Measurements from ENCODE around the gene SCUBE2.
A peak's percentile ranks its signal among the peaks of the same experiment; 100 is the strongest.
"Not testable (repeated sequence)": the region's sequence is repeated elsewhere in the genome, so short reads cannot be mapped to it uniquely, and the experiment has no call there.

The SCUBE2 gene

GRCh38 chr11:9008661-9009060 lies 82.7 kb downstream of the SCUBE2 start:
- no peak for DNase-seq (ENCODE audit: low read depth, low spot score)

GRCh38 chr11:9008011-9008550 lies 83.3 kb downstream of the SCUBE2 start:
- no peak for DNase-seq (ENCODE audit: low read depth, low spot score)

GRCh38 chr11:9005087-9005486 lies 86.3 kb downstream of the SCUBE2 start:
- DNase-seq (ENCODE audit: low read depth, low spot score), result no peak

DNA sequence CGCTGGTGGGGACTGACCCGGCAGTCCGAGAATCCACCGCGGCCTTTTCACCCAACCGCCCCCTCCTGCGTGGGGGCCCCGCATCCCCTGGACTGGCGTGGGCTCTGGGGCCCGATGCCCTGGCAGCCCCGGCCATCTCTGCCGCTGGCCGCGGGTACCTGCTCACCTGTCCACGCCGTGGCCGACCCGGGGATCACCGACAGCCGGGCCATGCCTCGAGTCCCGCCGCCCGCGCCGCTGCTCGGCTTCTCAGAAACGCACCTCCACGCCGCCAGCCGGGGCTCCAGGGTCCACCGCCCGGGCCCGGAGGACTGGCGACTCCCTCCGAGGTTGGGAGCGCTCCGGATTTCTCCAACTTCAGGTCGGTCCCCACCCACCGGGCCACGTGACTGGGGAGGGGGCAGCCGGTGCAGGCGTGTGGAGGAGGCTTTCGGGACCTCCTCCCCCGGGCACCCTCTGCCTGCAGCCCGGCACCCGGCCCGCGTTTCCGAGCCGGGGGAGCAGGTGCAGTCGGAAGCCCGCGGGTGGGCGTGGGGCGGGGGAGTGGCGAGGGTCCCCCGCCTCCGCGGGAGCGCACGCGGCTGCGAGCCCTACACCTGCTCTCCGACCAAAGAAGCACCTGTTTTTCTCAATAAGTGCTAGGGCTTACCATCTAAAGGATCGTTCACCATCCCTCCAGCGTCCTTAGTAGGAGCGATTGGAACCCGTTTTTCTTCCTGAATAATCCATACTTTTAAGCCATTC lies 87.0 kb downstream of the SCUBE2 start:
- no peak for DNase-seq (ENCODE audit: low read depth, low spot score)

DNA sequence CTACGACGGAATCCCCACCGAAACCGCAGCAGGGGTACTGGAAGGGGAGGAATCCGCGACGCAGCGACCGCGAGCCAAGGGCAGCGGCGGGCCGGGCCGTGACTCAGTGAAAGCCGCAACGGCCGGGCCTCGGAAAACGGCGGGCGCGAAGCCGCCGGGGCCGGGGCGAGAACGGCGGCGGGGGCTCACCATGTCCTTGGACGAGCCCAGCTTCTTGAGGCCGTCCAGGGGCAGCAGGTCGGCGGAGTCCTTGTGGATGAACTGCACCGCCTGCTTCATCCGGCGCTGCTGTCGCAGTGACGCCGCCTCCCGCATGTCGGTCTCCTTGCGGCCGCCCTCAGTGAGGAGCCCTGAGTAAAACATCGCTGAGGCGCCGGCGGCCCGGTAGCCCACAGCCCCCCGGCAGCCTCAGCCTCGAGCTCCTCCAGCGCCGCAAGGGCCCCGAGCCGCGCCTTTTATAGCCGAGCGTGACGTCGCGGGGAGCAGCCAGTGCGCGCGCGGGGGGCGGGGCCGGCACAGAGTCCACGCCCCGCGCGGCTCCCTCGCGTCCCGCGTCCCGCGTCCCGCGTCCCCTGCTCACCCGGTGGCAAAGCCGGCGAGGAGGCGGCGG lies 87.7 kb downstream of the SCUBE2 start, which contains the start of gene NRIP3:
TSS of gene NRIP3 (minus strand) at position 429 of the 610 bp plus-strand sequence. CDS start at position 363, 66 bp downstream.
- DNase-seq (ENCODE audit: low read depth, low spot score), result peak; percentile 46

DNA sequence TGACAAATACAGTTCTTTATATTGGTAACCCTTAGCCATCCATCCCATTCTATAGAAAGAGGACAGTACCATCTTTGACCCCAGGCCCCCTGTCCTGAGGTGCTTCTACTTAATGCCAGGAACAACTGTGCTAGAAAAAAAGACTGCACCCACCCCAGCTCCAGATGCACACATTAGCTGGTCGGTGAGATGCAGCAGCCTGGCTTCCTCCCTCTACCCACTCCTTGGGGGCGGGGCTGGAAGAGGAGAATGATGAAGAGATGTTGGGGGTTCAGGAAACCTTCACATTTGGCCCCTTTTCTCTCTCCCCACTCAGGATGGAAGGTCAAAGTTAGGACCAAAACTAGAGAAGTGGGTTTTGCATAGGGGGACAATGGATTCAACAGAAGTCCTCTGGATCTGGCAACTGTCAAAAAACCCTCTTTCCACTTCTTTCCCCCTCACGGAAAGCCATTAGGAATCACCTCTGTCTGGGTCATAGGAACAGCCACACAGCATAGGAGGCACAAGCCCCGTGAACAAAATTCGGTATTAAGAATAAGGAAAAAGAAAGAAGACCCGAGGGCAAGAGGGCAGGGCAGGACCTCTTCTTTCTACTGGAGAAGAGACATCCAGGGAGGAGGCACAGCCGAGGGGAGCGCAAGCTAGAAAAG lies 88.4 kb downstream of the SCUBE2 start:
- DNase-seq (ENCODE audit: low read depth, low spot score), result no peak

- DNase-seq (ENCODE audit: low read depth, low spot score), result no peak
These were observed 89.7 kb downstream of the SCUBE2 start for GRCh38 chr11:9001736-9002135.

DNA sequence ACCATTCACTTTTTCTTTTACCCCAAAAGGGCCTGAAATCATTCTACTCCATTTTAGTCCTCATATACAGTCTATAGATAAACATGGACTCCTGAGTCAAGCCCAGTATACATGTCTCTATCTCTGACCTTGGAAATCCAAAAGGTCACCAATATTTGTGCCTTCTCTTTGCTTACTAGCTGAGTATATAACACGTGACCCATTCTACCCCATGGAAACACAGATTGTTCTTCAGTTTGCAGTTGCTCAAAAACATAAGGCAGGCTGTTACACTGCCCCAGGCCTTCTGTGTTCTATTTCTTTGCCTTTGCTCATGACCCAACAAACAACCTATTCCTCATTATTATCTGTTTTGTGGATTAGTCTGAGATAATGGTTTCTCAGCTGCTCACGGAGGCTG lies 93.4 kb downstream of the SCUBE2 start:
- DNase-seq (ENCODE audit: low read depth, low spot score), result no peak

GRCh38 chr11:8997451-8997850 lies 93.9 kb downstream of the SCUBE2 start:
- DNase-seq (ENCODE audit: low read depth, low spot score), result no peak

- no peak for DNase-seq (ENCODE audit: low read depth, low spot score)
These were observed 101.9 kb downstream of the SCUBE2 start for GRCh38 chr11:8989453-8989852.

GRCh38 chr11:8988329-8989234 lies 102.8 kb downstream of the SCUBE2 start:
- DNase-seq (ENCODE audit: low read depth, low spot score), result no peak

DNA sequence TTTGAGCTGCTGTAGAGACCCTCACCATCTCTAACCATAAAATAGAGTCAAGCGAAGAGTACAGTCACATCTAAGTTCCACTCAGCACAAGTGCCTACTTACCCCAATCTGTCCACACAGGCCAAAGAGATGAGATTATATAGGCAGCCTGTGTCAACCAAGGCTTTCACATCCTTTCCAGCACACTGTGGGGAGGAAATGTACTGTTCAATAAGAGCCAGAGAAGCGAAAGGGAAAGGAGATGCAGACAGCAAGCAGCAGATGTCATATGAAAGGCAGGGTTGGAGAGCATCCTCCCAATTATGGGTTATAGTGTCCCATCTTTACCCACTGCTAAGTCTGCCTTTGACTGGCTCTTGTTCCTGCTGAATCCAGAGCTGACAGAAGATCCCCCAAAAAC lies 104.0 kb downstream of the SCUBE2 start:
- no peak for DNase-seq (ENCODE audit: low read depth, low spot score)

DNA sequence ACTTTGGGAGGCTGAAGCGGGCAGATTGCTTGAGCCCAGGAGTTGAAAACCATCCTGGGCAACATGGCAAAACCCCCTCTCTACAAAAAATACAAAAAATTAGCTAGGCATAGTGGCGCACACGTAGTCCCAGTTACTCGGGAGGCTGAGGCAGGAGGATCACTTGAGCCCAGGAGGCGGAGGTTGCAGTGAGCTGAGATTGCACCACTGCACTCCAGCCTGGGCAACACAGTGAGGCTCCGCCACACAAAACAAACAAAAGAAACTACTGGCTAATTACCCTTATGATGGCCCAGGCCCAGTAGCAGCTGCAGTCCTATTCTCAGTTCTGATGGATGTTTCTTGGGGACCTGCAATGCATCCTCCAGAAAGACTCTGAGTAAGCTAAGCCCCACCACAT lies 104.6 kb downstream of the SCUBE2 start:
- DNase-seq (ENCODE audit: low read depth, low spot score), result not testable (repeated sequence)

- DNase-seq (ENCODE audit: low read depth, low spot score), result no peak
These were observed 105.9 kb downstream of the SCUBE2 start for GRCh38 chr11:8985462-8985861.

DNA sequence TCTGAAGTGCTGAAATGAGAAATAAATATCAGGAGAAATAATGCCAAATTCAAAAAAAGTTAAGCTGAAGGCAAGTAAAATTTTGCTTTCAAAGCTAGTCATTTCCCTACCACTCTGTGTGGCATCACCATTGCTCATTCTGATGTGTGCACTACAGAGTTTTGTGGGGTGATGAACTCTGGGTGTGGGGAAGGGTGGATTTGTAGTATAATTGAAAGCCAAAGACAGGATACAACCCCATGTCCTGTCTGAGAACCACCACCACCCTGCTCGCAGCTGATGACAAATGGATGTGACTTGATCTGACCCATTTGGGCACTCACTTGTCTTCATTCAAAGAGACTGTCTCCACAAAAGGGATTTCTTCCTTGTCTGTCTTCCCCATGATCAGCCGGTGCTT lies 107.8 kb downstream of the SCUBE2 start:
- DNase-seq (ENCODE audit: low read depth, low spot score), result no peak

DNA sequence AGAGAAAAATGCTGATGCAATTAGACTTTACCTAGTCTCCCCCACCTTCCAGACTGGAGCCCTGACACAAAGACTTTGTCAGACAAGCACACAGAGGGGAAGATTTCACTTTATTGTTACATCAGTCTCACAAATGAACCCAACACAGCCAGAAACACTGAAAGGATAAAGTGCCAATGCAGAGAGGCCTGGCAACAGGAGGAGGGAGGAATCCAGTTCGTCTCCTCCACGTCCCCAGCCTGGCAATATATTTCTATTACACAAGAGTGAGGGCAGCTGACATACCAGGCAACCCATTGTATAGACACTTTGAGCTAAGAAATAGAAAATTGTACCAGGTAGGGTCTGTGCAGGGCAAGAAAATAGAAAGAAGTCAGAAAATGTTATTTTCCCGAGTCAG lies 110.9 kb downstream of the SCUBE2 start:
- DNase-seq (ENCODE audit: low read depth, low spot score), result no peak

DNA sequence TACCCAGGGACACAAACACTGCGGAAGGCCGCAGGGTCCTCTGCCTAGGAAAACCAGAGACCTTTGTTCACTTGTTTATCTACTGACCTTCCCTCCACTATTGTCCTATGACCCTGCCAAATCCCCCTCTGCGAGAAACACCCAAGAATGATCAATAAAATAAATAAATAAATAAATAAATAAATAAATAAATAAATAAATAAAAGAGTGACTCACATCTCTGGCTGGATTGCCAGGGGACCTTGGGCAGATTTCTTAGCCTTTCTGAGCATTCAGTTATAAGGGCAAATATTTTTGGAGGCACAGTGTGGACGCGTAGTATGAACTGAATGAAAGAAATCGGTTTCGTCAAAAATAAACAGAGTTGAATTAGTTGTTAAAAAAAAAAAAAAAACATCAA lies 112.0 kb downstream of the SCUBE2 start:
- DNase-seq (ENCODE audit: low read depth, low spot score), result not testable (repeated sequence)

DNA sequence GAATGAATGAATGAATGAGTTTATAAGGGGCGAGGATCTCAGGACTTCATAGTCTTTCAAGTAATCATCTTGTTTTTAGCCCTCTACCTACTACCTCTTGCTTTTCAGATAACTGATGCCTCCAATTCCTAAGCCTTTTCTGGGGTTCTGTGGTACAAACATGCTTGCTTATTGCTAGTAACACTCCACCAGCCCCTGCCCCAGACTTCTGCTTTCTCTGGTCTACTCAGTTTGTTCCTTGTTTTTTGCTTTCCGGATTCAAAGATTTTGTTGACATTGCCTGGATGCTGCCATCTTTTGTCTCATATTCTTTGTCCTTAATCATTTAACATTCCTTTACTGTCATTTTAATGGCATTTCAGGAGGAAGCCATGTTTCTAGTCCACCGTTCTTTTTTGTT lies 118.3 kb downstream of the SCUBE2 start:
- DNase-seq (ENCODE audit: low read depth, low spot score), result no peak

GRCh38 chr11:8971924-8972316 lies 119.5 kb downstream of the SCUBE2 start:
- no peak for DNase-seq (ENCODE audit: low read depth, low spot score)

GRCh38 chr11:8971196-8971923 lies 120.0 kb downstream of the SCUBE2 start:
- no peak for DNase-seq (ENCODE audit: low read depth, low spot score)

Data from activated naive CD8-positive, alpha-beta T cell treated with anti-CD3 and anti-CD28 coated beads, Interleukin-2, amount 50 U/mL, for 16 hours (primary cell).